Loucy (cell line): ENCODE data around the gene TNFSF13.

ENCODE experiments used
- EZH2phosphoT487 ChIP-seq: fragments of 200-600 bp; IDR thresholded peaks from 2 replicates; pipeline ENCODE4 v1.6.1; 2018; ENCODE audit warnings: antibody characterized with exemption, mild to moderate bottlenecking, moderate library complexity, borderline replicate concordance
- TF ChIP-seq, protein P1 (sequence below): fragments of 200-600 bp; sonication (generic); conservative IDR thresholded peaks from 2 replicates; pipeline ENCODE4 v1.5.1; 2014; ENCODE audit warnings: mild to moderate bottlenecking, antibody characterized with exemption, low read length

DNA sequence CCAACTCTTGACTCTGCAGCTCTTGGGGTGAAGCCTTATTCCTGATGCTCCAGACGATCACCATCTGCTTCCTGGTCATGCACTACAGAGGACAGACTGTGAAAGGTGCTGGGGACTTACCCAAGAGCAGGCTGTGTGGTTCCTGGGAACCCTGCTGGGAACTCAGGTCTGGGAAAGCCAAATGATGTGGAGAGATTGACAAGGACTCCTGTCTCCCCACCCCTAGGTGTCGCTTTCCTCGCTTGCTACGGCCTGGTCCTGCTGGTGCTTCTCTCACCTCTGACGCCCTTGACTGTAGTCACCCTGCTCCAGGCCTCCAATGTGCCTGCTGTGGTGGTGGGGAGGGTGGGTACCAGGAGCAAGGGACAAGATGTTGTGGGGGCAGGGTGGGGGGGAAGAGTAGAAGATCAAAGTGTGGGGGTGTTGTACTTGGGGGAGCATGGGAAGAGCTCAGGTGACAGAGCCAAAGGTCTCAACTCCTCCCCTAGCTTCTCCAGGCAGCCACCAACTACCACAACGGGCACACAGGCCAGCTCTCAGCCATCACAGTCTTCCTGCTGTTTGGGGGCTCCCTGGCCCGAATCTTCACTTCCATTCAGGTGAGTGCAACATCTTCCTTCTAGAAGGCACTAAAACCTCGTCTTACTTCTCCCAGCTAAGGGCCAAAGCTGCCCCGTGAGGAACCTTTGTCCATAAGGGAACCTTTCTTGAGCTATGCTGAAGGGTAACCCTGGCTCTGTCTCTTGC is 28.3 kb downstream of the TNFSF13 start:
- TF ChIP-seq, protein P1, sequence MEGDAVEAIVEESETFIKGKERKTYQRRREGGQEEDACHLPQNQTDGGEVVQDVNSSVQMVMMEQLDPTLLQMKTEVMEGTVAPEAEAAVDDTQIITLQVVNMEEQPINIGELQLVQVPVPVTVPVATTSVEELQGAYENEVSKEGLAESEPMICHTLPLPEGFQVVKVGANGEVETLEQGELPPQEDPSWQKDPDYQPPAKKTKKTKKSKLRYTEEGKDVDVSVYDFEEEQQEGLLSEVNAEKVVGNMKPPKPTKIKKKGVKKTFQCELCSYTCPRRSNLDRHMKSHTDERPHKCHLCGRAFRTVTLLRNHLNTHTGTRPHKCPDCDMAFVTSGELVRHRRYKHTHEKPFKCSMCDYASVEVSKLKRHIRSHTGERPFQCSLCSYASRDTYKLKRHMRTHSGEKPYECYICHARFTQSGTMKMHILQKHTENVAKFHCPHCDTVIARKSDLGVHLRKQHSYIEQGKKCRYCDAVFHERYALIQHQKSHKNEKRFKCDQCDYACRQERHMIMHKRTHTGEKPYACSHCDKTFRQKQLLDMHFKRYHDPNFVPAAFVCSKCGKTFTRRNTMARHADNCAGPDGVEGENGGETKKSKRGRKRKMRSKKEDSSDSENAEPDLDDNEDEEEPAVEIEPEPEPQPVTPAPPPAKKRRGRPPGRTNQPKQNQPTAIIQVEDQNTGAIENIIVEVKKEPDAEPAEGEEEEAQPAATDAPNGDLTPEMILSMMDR: peak; percentile 39
- no peak for TF ChIP-seq EZH2phosphoT487
